Sigmoid colon (tissue), 7 donors: ENCODE data around the gene VDR. TPM values are rescaled to one million over a fixed set of nuclear protein-coding genes. Genes with fewer than 3 reads are reported as not detected.

Experiments
- DNase-seq: peaks from one replicate; pipeline ENCODE4 v3.0.0-alpha.2; 2019
- H3K27ac ChIP-seq, 4 donors: fragments of 200-600 bp; sonication (generic); one replicate each; pipeline ENCODE4 v1.5.1; 2016 to 2019; ENCODE audit warnings: mild to moderate bottlenecking in 1 of 4
- H3K27me3 ChIP-seq, 3 donors: fragments of 200-600 bp; sonication (generic); one replicate each; pipeline ENCODE4 v1.5.1; 2019; ENCODE audit warnings: mild to moderate bottlenecking in 1 of 3
- H3K36me3 ChIP-seq, 4 donors: fragments of 200-600 bp; sonication (generic); one replicate each; pipeline ENCODE4 v1.5.1; 2016 to 2019
- H3K4me1 ChIP-seq, 4 donors: fragments of 200-600 bp; sonication (generic); one replicate each; pipeline ENCODE4 v1.5.1; 2017 to 2019
- H3K4me3 ChIP-seq, 4 donors: fragments of 200-600 bp; sonication (generic); one replicate each; pipeline ENCODE4 v1.5.1; 2017 to 2019; ENCODE audit warnings: mild to moderate bottlenecking in 2 of 4, moderate library complexity in 1 of 4
- H3K9me3 ChIP-seq, 4 donors: fragments of 200-600 bp in 3 of 4; sonication (generic) in 3 of 4; one replicate each; pipeline versions ENCODE4 v1.5.1 to v1.6.1; 2013 to 2019
- EP300 ChIP-seq, 4 donors: sonication (generic); formaldehyde crosslinking; IDR thresholded peaks; one replicate each; pipeline ENCODE4 v1.6.1; 2017; ENCODE audit warnings: antibody characterized with exemption in 4 of 4
- POLR2A ChIP-seq, 2 donors: fragments of 450-650 bp; IDR thresholded peaks; one replicate each; pipeline ENCODE4 v1.6.1; 2016; ENCODE audit warnings: antibody characterized with exemption in 2 of 2, mild to moderate bottlenecking in 2 of 2, moderate library complexity in 2 of 2
- POLR2AphosphoS5 ChIP-seq, 4 donors: sonication (generic); formaldehyde crosslinking; IDR thresholded peaks; one replicate each; pipeline ENCODE4 v1.6.1; 2017; ENCODE audit warnings: antibody characterized with exemption in 4 of 4
- WGBS, 2 donors: extraction: QIAGEN DNeasy Blood & Tissue Kit; methylation state at CpG; one replicate each; pipeline ENCODE4 v1.1.7; 2013; 5-methylcytosine and 5-hydroxymethylcytosine counted together
- intact Hi-C: fragments of 100-400 bp; cut with DNase I; formaldehyde crosslinking; loops from one replicate; pipeline ENCODE4 v1.15.1; 2023
- polyA plus RNA-seq, 3 donors: library from polyadenylated mRNA; stranded (reverse); fragments of 200-250 nt; gene quantifications; one replicate each; pipeline ENCODE4 v1.2.3, GENCODE V29; 2013
- total RNA-seq, 4 donors: library from RNA; depleted of rRNA; stranded (reverse); fragments of >200 nt; gene quantifications; one replicate each; pipeline ENCODE4 v1.1.0, GENCODE V29; 2016
- TF ChIP-seq, protein P1 (sequence below), 4 experiments: fragments of 450-650 bp in 3 of 4; fragments of 200-600 bp in 1 of 4; IDR thresholded peaks; one replicate each; pipeline ENCODE4 v1.5.1; 2016 to 2019; ENCODE audit warnings: antibody characterized with exemption in 4 of 4, mild to moderate bottlenecking in 3 of 4, moderate library complexity in 2 of 4
- donor health status: healthy with polysubstance abuse.
- donor health status: Bipolar disorder and iron deficiency.
- donor health status: healthy.

Gene VDR
- total and polyA plus RNA-seq, 7 donors = 0.71 to 69.1 (median 2.5) TPM

DNA sequence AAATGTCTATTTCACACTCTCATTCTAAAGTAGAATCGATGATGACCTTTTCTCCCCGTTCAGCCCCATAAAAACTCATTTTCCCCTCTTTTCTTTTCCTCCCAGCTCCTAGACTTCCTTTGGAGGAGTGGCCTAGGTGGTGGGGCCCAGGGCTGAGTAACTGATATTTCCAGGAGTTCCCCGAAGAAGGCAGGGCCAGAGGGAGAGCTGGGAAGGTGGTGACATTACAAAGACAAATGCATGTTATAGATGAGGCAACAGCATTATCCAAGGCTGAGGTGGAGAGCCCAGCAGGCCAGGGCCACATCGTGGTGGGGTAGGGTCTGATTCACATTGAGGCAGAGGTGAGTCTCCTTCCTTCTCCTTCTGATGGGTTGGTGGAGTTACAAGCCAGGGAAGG, 62.9 kb downstream of the VDR start:
- TF ChIP-seq EP300 (IDR thresholded peaks at IDR 0.05) (no peak), POLR2A (IDR thresholded peaks at IDR 0.05) (no peak), POLR2AphosphoS5 (IDR thresholded peaks at IDR 0.05) (no peak)
- TF ChIP-seq, protein P1, sequence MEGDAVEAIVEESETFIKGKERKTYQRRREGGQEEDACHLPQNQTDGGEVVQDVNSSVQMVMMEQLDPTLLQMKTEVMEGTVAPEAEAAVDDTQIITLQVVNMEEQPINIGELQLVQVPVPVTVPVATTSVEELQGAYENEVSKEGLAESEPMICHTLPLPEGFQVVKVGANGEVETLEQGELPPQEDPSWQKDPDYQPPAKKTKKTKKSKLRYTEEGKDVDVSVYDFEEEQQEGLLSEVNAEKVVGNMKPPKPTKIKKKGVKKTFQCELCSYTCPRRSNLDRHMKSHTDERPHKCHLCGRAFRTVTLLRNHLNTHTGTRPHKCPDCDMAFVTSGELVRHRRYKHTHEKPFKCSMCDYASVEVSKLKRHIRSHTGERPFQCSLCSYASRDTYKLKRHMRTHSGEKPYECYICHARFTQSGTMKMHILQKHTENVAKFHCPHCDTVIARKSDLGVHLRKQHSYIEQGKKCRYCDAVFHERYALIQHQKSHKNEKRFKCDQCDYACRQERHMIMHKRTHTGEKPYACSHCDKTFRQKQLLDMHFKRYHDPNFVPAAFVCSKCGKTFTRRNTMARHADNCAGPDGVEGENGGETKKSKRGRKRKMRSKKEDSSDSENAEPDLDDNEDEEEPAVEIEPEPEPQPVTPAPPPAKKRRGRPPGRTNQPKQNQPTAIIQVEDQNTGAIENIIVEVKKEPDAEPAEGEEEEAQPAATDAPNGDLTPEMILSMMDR (IDR thresholded peaks at IDR 0.05) = no peak
- no peaks in the 10 kb centered on the region for H3K27me3 ChIP-seq
- intact Hi-C loops = no loop called here
- no peaks in the 10 kb centered on the region for H3K36me3 ChIP-seq
- no peak overlapping the region for H3K27ac ChIP-seq
- 26 to 61% methylated on average over 4 of the region's 4 CpGs for WGBS, 2 donors
- H3K9me3 ChIP-seq = no peaks in the 10 kb centered on the region
- H3K4me3 ChIP-seq = no peak overlapping the region
- DNase-seq = no peak
- peaks cover 0 to 28% (median 19%) of the 10 kb centered on the region in 4 donors for H3K4me1 ChIP-seq

GRCh38 chr12:47841501-47841900, 63.3 kb downstream of the VDR start:
- WGBS, 2 donors = 50 to 66% methylated on average over 2 of the region's 2 CpGs
- intact Hi-C loops = no loop called here
- no peak for DNase-seq
- Histone ChIP-seq H3K27ac (no peak overlapping the region), H3K36me3 (no peaks in the 10 kb centered on the region), H3K27me3 (no peaks in the 10 kb centered on the region), H3K9me3 (no peaks in the 10 kb centered on the region), H3K4me3 (no peak overlapping the region), H3K4me1 (peaks cover 0 to 28% (median 19%) of the 10 kb centered on the region in 4 donors)
- no peak for TF ChIP-seq EP300 (IDR thresholded peaks at IDR 0.05)
- TF ChIP-seq, protein P1 (IDR thresholded peaks at IDR 0.05) = no peak
- TF ChIP-seq POLR2AphosphoS5 (IDR thresholded peaks at IDR 0.05) = no peak
- TF ChIP-seq POLR2A (IDR thresholded peaks at IDR 0.05) = no peak

GRCh38 chr12:47840571-47840970, 64.2 kb downstream of the VDR start:
- 78 to 93% methylated on average over 1 of the region's 1 CpG for WGBS, 2 donors
- intact Hi-C loops = no loop called here

GRCh38 chr12:47839214-47839876, 65.4 kb downstream of the VDR start:
- 44 to 83% methylated on average over 8 of the region's 8 CpGs for WGBS, 2 donors
- intact Hi-C loops = loop anchor here (2.0 to 5.0 kb wide), 3 partner anchors 95 to 187 kb away; no protein-coding TSS in a partner anchor
- Histone ChIP-seq H3K4me1 (peaks cover 0 to 28% (median 19%) of the 10 kb centered on the region in 4 donors), H3K27me3 (no peaks in the 10 kb centered on the region), H3K36me3 (no peaks in the 10 kb centered on the region), H3K27ac (no peak overlapping the region), H3K4me3 (no peak overlapping the region), H3K9me3 (no peaks in the 10 kb centered on the region)
- TF ChIP-seq EP300 (IDR thresholded peaks at IDR 0.05) = no peak
- TF ChIP-seq POLR2A (IDR thresholded peaks at IDR 0.05) = no peak
- TF ChIP-seq POLR2AphosphoS5 (IDR thresholded peaks at IDR 0.05) = no peak
- TF ChIP-seq, protein P1 (IDR thresholded peaks at IDR 0.05) = no peak
- no peak for DNase-seq

More at GRCh38 chr12:47840571-47840970, 64.2 kb downstream of the VDR start:
- TF ChIP-seq, protein P1 (IDR thresholded peaks at IDR 0.05) = no peak
- no peak for TF ChIP-seq POLR2AphosphoS5 (IDR thresholded peaks at IDR 0.05)
- TF ChIP-seq POLR2A (IDR thresholded peaks at IDR 0.05) = no peak
- TF ChIP-seq EP300 (IDR thresholded peaks at IDR 0.05) = no peak
- Histone ChIP-seq H3K4me3 (no peak overlapping the region), H3K4me1 (peaks cover 0 to 28% (median 19%) of the 10 kb centered on the region in 4 donors), H3K27ac (no peak overlapping the region), H3K27me3 (no peaks in the 10 kb centered on the region), H3K9me3 (no peaks in the 10 kb centered on the region), H3K36me3 (no peaks in the 10 kb centered on the region)
- no peak for DNase-seq
